22Rv1 (cell line): ENCODE measurements around the gene HES4.

Experiments used
- ZFX ChIP-seq: fragments of 450-650 bp; IDR thresholded peaks from 2 replicates; pipeline ENCODE4 v1.6.1; 2017; ENCODE audit warnings: antibody characterized with exemption, borderline replicate concordance
- TF ChIP-seq, protein P1 (sequence below): fragments of 450-650 bp; IDR thresholded peaks from 2 replicates; pipeline ENCODE4 v1.5.1; 2017; ENCODE audit warnings: mild to moderate bottlenecking

DNA sequence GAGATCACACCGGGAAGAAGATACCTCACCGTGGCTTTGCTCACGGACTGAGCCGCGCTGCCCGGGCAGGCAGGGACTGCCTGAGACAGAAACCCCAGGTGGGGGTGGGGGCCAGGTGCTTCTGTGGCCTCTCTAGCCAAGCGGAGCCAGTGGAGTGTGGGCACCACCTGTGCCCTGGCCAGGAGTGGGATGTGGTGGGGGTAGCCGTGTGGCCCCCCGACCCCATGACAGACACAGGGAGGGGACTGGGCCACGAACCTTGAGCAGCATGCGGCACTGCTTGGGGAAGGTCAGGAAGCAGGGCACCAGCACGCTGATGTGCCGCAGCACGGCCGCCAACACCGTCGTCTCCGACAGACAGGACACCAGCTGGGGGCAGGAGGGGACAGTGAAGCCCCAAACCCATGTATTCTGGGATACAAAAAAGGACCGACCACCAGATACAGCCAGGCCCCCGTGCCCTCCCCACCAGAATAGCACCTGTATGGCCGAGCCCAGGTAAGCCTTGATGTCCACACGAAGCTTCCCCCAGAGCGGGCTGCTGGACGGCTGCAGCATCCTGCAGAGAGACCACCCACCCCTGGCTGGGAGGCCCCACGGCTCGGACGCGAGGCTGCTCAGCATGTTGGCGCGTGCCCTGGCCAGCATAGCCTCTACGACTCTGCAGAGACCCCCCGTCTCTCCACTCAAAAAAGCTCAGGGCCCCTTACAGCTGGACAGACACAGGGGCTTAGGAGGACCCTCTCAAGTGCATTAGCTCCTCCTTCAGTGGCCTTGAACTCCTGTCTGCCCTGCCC is 46.2 kb downstream of the HES4 start:
- TF ChIP-seq, protein P1, sequence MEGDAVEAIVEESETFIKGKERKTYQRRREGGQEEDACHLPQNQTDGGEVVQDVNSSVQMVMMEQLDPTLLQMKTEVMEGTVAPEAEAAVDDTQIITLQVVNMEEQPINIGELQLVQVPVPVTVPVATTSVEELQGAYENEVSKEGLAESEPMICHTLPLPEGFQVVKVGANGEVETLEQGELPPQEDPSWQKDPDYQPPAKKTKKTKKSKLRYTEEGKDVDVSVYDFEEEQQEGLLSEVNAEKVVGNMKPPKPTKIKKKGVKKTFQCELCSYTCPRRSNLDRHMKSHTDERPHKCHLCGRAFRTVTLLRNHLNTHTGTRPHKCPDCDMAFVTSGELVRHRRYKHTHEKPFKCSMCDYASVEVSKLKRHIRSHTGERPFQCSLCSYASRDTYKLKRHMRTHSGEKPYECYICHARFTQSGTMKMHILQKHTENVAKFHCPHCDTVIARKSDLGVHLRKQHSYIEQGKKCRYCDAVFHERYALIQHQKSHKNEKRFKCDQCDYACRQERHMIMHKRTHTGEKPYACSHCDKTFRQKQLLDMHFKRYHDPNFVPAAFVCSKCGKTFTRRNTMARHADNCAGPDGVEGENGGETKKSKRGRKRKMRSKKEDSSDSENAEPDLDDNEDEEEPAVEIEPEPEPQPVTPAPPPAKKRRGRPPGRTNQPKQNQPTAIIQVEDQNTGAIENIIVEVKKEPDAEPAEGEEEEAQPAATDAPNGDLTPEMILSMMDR: no peak
- TF ChIP-seq ZFX: no peak
